Right cardiac atrium (tissue), 5 donors: ENCODE data around the gene KMT5B. TPM values are rescaled to one million over a fixed set of nuclear protein-coding genes. Genes with fewer than 3 reads are reported as not detected.
"Not testable (repeated sequence)": the region's sequence is repeated elsewhere in the genome, so short reads cannot be mapped to it uniquely, and the experiment has no call there.

Experiments used
- ATAC-seq, 2 donors: fragments of 200-7000 bp; cut with Tn5 transposase; one replicate each; pipeline versions ENCODE4 v1.8.0 to v1.9.1; 2020; ENCODE audit warnings: moderate library complexity in 2 of 2, mild to moderate bottlenecking in 1 of 2
- DNase-seq, 3 donors: peaks; one replicate each; pipeline ENCODE4 v3.0.0-alpha.2; 2020
- H3K27ac ChIP-seq: one replicate; pipeline ENCODE4 v1.5.1; 2013; ENCODE audit warnings: mild to moderate bottlenecking, low read length, control low read depth, moderate library complexity
- H3K27me3 ChIP-seq: one replicate; pipeline ENCODE4 v1.6.1; 2013; ENCODE audit not compliant: control insufficient read depth, insufficient read depth
- H3K4me1 ChIP-seq: one replicate; pipeline ENCODE4 v1.6.1; 2013; ENCODE audit warnings: low read length; ENCODE audit not compliant: control insufficient read depth, insufficient read depth
- H3K4me3 ChIP-seq: one replicate; pipeline ENCODE4 v1.5.1; 2013; ENCODE audit warnings: low read length, control low read depth
- H3K9me3 ChIP-seq: one replicate; pipeline ENCODE4 v1.6.1; 2013; ENCODE audit warnings: low read length; ENCODE audit not compliant: control insufficient read depth
- WGBS: extraction: QIAGEN DNeasy Blood & Tissue Kit; methylation state at CpG from one replicate; pipeline ENCODE4 v1.1.7; 2013; 5-methylcytosine and 5-hydroxymethylcytosine counted together
- intact Hi-C, 4 donors: fragments of 100-400 bp; cut with DNase I; formaldehyde crosslinking; loops; one replicate each; pipeline versions ENCODE4 v1.11.0 to v1.14.0; 2022 to 2023
- polyA plus RNA-seq: library from polyadenylated mRNA; stranded (reverse); fragments of 200-250 nt; gene quantifications from one replicate; pipeline ENCODE4 v1.2.3, GENCODE V29; 2013
- total RNA-seq, 4 donors: library from RNA; stranded (reverse); fragmentation: NEBNext Ultra II Directional; extraction: Animal tissue kit (Norgen Biotek cat#: 25700); gene quantifications; one replicate each; pipeline ENCODE4 v1.2.1, GENCODE V29; 2021
- donor health status: healthy with polysubstance abuse.
- donor health status: DM: no; HTN: yes; CAD: no.
- donor health status: DM: no; HTN: no; CAD: no.
- donor health status: DM: no; HTN: yes; CAD: no; lungs with severe emphysema.
- donor health status: DM: yes; HTN: yes; CAD: no.

The KMT5B gene
- total and polyA plus RNA-seq, 5 donors = 14.2 to 31.4 (median 30.3) TPM

GRCh38 chr11:68254421-68254820 is 41.3 kb upstream of the KMT5B start:
- 97% methylated on average over 14 of the region's 14 CpGs for WGBS
- H3K4me3 ChIP-seq = no peak overlapping the region
- intact Hi-C loops = loop anchor here in 2 of 4 donors (5.0 to 10.0 kb wide), 2 partner anchors 133 to 190 kb away; no protein-coding TSS in a partner anchor
- DNase-seq (peak in 1 of 3 donors; percentile 41), ATAC-seq (no peak)
- no peaks in the 10 kb centered on the region for H3K9me3 ChIP-seq
- no peaks in the 10 kb centered on the region for H3K4me1 ChIP-seq
- H3K27me3 ChIP-seq = no peaks in the 10 kb centered on the region
- H3K27ac ChIP-seq = no peak overlapping the region

- Histone ChIP-seq H3K4me3 (no peak overlapping the region), H3K4me1 (no peaks in the 10 kb centered on the region), H3K27ac (no peak overlapping the region), H3K27me3 (no peaks in the 10 kb centered on the region), H3K9me3 (no peaks in the 10 kb centered on the region)
- DNase-seq (no peak), ATAC-seq (no peak)
- WGBS = 90% methylated on average over 3 of the region's 3 CpGs
- intact Hi-C loops = loop anchor here in 2 of 4 donors (5.0 to 10.0 kb wide), 2 partner anchors 136 to 193 kb away; no protein-coding TSS in a partner anchor
These were observed 38.7 kb upstream of the KMT5B start for GRCh38 chr11:68251765-68252164.

GRCh38 chr11:68244912-68245311 is 31.8 kb upstream of the KMT5B start:
- H3K27me3 ChIP-seq, intact Hi-C loops, DNase-seq, H3K9me3 ChIP-seq, ATAC-seq, H3K4me1 ChIP-seq, H3K4me3 ChIP-seq, H3K27ac ChIP-seq: not testable (repeated sequence)
- 77% methylated on average over 5 of the region's 5 CpGs for WGBS

- H3K4me3 ChIP-seq, ATAC-seq, H3K27me3 ChIP-seq, DNase-seq, intact Hi-C loops, H3K27ac ChIP-seq, H3K9me3 ChIP-seq, H3K4me1 ChIP-seq: not testable (repeated sequence)
- WGBS = 100% methylated on average over 1 of the region's 1 CpG
These were observed 30.8 kb upstream of the KMT5B start for GRCh38 chr11:68243847-68244246.

GRCh38 chr11:68242616-68243015 is 29.5 kb upstream of the KMT5B start:
- Histone ChIP-seq H3K9me3 (no peaks in the 10 kb centered on the region), H3K27me3 (no peaks in the 10 kb centered on the region), H3K27ac (no peak overlapping the region), H3K4me1 (no peaks in the 10 kb centered on the region), H3K4me3 (no peak overlapping the region)
- no peak for DNase-seq
- no peak for ATAC-seq
- intact Hi-C loops = no loop called here
- 95% methylated on average over 2 of the region's 2 CpGs for WGBS

GRCh38 chr11:68231621-68232020 is 18.5 kb upstream of the KMT5B start:
- 85% methylated on average over 7 of the region's 7 CpGs for WGBS
- intact Hi-C loops = no loop called here
- no peak for ATAC-seq

GRCh38 chr11:68229601-68230000 is 16.5 kb upstream of the KMT5B start:
- Histone ChIP-seq H3K9me3 (no peaks in the 10 kb centered on the region), H3K4me3 (no peak overlapping the region), H3K27me3 (no peaks in the 10 kb centered on the region), H3K27ac (no peak overlapping the region), H3K4me1 (no peaks in the 10 kb centered on the region)
- DNase-seq (no peak), ATAC-seq (no peak)
- intact Hi-C loops = no loop called here
- WGBS = 73% methylated on average over 1 of the region's 1 CpG

More at GRCh38 chr11:68231621-68232020, 18.5 kb upstream of the KMT5B start:
- H3K27ac ChIP-seq = no peak overlapping the region
- H3K27me3 ChIP-seq = no peaks in the 10 kb centered on the region
- no peaks in the 10 kb centered on the region for H3K4me1 ChIP-seq
- no peaks in the 10 kb centered on the region for H3K9me3 ChIP-seq
- H3K4me3 ChIP-seq = no peak overlapping the region
- no peak for DNase-seq

- 81% methylated on average over 9 of the region's 9 CpGs for WGBS
- DNase-seq (no peak), ATAC-seq (no peak)
- intact Hi-C loops = no loop called here
- Histone ChIP-seq H3K4me3 (no peak overlapping the region), H3K27me3 (no peaks in the 10 kb centered on the region), H3K4me1 (no peaks in the 10 kb centered on the region), H3K27ac (no peak overlapping the region), H3K9me3 (no peaks in the 10 kb centered on the region)
These were observed 13.3 kb upstream of the KMT5B start for GRCh38 chr11:68226421-68226820.

- DNase-seq (no peak), ATAC-seq (no peak)
- Histone ChIP-seq H3K27ac (no peak overlapping the region), H3K27me3 (no peaks in the 10 kb centered on the region), H3K4me3 (no peak overlapping the region), H3K4me1 (no peaks in the 10 kb centered on the region), H3K9me3 (no peaks in the 10 kb centered on the region)
- intact Hi-C loops = no loop called here
- 89% methylated on average over 11 of the region's 11 CpGs for WGBS
These were observed 11.5 kb upstream of the KMT5B start for GRCh38 chr11:68224606-68225005.

- no peaks in the 10 kb centered on the region for H3K4me1 ChIP-seq
- H3K27me3 ChIP-seq = no peaks in the 10 kb centered on the region
- intact Hi-C loops = no loop called here
- 77% methylated on average over 6 of the region's 6 CpGs for WGBS
- no peak for DNase-seq
- no peak for ATAC-seq
- H3K4me3 ChIP-seq = no peak overlapping the region
- no peak overlapping the region for H3K27ac ChIP-seq
- H3K9me3 ChIP-seq = no peaks in the 10 kb centered on the region
These were observed 10.2 kb upstream of the KMT5B start for GRCh38 chr11:68223275-68223674.

- Histone ChIP-seq H3K4me3 (no peak overlapping the region), H3K4me1 (no peaks in the 10 kb centered on the region), H3K9me3 (no peaks in the 10 kb centered on the region), H3K27ac (no peak overlapping the region), H3K27me3 (no peaks in the 10 kb centered on the region)
- DNase-seq = no peak
- intact Hi-C loops = no loop called here
- no peak for ATAC-seq
- 79% methylated on average over 5 of the region's 5 CpGs for WGBS
These were observed 8.3 kb upstream of the KMT5B start for GRCh38 chr11:68221406-68221805.
